Liver (tissue), 9 donors: Measurements from ENCODE around the gene WDR41. TPM values are rescaled to one million over a fixed set of nuclear protein-coding genes. Genes with fewer than 3 reads are reported as not detected.
A peak's percentile ranks its signal among the peaks of the same experiment; 100 is the strongest.
"Not testable (repeated sequence)": the region's sequence is repeated elsewhere in the genome, so short reads cannot be mapped to it uniquely, and the experiment has no call there.

ENCODE experiments used
- DNase-seq: peaks from one replicate; pipeline ENCODE4 v3.0.0-alpha.2; 2017; ENCODE audit warnings: low spot score
- H3K27ac ChIP-seq, 2 donors: one replicate each; pipeline ENCODE4 v1.7.0; 2013; ENCODE audit warnings: inconsistent platforms in 2 of 2, low read length in 2 of 2, control low read depth in 1 of 2, low read depth in 1 of 2, mild to moderate bottlenecking in 1 of 2
- H3K27me3 ChIP-seq, 4 donors: one replicate each; pipeline versions ENCODE4 v1.6.1 to v1.7.0; 2013; ENCODE audit warnings: low read length in 3 of 4, inconsistent platforms in 1 of 4, mild to moderate bottlenecking in 1 of 4, moderate library complexity in 1 of 4; ENCODE audit not compliant: control insufficient read depth in 4 of 4, insufficient read depth in 4 of 4
- H3K36me3 ChIP-seq, 4 donors: one replicate each; pipeline versions ENCODE4 v1.6.1 to v1.7.0; 2013; ENCODE audit warnings: low read length in 3 of 4, mild to moderate bottlenecking in 3 of 4, low read depth in 1 of 4, moderate library complexity in 1 of 4; ENCODE audit not compliant: control insufficient read depth in 4 of 4, insufficient read depth in 3 of 4
- H3K4me1 ChIP-seq, 4 donors: one replicate each; pipeline versions ENCODE4 v1.6.1 to v1.7.0; 2013; ENCODE audit warnings: low read length in 3 of 4, mild to moderate bottlenecking in 3 of 4, moderate library complexity in 1 of 4; ENCODE audit not compliant: control insufficient read depth in 4 of 4, insufficient read depth in 4 of 4
- H3K4me3 ChIP-seq, 3 donors: one replicate each; pipeline versions ENCODE4 v1.6.1 to v1.7.0; 2013; ENCODE audit warnings: low read length in 3 of 3, control low read depth in 1 of 3, low read depth in 1 of 3, mild to moderate bottlenecking in 1 of 3
- H3K9ac ChIP-seq, 2 donors: one replicate each; pipeline ENCODE4 v1.7.0; 2013; ENCODE audit warnings: low read length in 2 of 2, mild to moderate bottlenecking in 2 of 2, moderate library complexity in 2 of 2, control low read depth in 1 of 2, low read depth in 1 of 2
- H3K9me3 ChIP-seq, 4 donors: one replicate each; pipeline versions ENCODE4 v1.6.1 to v1.7.0; 2013; ENCODE audit warnings: low read length in 3 of 4; ENCODE audit not compliant: control insufficient read depth in 4 of 4
- CTCF ChIP-seq: fragments of 150-350 bp; IDR thresholded peaks from 2 replicates; pipeline ENCODE4 v1.5.1; 2017; ENCODE audit warnings: improper control_type of control experiment, low read depth, low read length; ENCODE audit not compliant: missing input control
- FOXA1 ChIP-seq: IDR thresholded peaks from 2 replicates; pipeline ENCODE4 v1.6.1; 2016; ENCODE audit warnings: antibody characterized with exemption
- FOXA2 ChIP-seq: IDR thresholded peaks from 2 replicates; pipeline ENCODE4 v1.6.1; 2016; ENCODE audit warnings: antibody characterized with exemption
- GABPA ChIP-seq, 2 donors: IDR thresholded peaks in 1 of 2; conservative IDR thresholded peaks in 1 of 2; 2 replicates each; pipeline ENCODE4 v1.6.1; 2016; ENCODE audit warnings: antibody characterized with exemption in 2 of 2, mild to moderate bottlenecking in 1 of 2, moderate library complexity in 1 of 2
- JUND ChIP-seq, 2 donors: IDR thresholded peaks; 2 replicates each; pipeline ENCODE4 v1.6.1; 2016; ENCODE audit warnings: antibody characterized with exemption in 2 of 2
- MAX ChIP-seq: IDR thresholded peaks from 2 replicates; pipeline ENCODE4 v1.6.1; 2016; ENCODE audit warnings: antibody characterized with exemption
- RAD21 ChIP-seq, 2 donors: IDR thresholded peaks; 2 replicates each; pipeline ENCODE4 v1.6.1; 2016; ENCODE audit warnings: antibody characterized with exemption in 2 of 2, mild to moderate bottlenecking in 2 of 2
- RXRA ChIP-seq, 2 donors: IDR thresholded peaks; 2 replicates each; pipeline ENCODE4 v1.6.1; 2017 to 2018; ENCODE audit warnings: antibody characterized with exemption in 2 of 2, mild to moderate bottlenecking in 1 of 2
- SP1 ChIP-seq: IDR thresholded peaks from 2 replicates; pipeline ENCODE4 v1.6.1; 2018; ENCODE audit warnings: antibody characterized with exemption, mild to moderate bottlenecking
- TAF1 ChIP-seq: conservative IDR thresholded peaks from 2 replicates; pipeline ENCODE4 v1.6.1; 2016; ENCODE audit warnings: antibody characterized with exemption, mild to moderate bottlenecking
- WGBS: extraction: QIAGEN DNeasy Blood & Tissue Kit; methylation state at CpG from one replicate; pipeline ENCODE4 v1.1.7; 2013; 5-methylcytosine and 5-hydroxymethylcytosine counted together
- polyA plus RNA-seq, 2 donors: library from polyadenylated mRNA; stranded (reverse) in 1 of 2; unstranded in 1 of 2; fragments of 200-250 nt in 1 of 2; fragments of >200 nt in 1 of 2; fragmentation: Nextera tagmentation in 1 of 2; extraction: Ambion mirVana in 1 of 2; gene quantifications; one replicate each; pipeline versions ENCODE4 v1.2.1 to v1.2.3, GENCODE V29; 2013 to 2015
- total RNA-seq, 2 donors: library from RNA; depleted of rRNA; stranded (reverse); fragments of >200 nt; gene quantifications; one replicate each; pipeline ENCODE4 v1.2.3, GENCODE V29; 2014
- TF ChIP-seq, protein P1 (sequence below): IDR thresholded peaks from 2 replicates; pipeline ENCODE4 v1.6.1; 2016; ENCODE audit warnings: antibody characterized with exemption, mild to moderate bottlenecking
- donor health status: healthy.
- donor health status: healthy.
- donor health status: healthy.
- donor health status: healthy.
- donor health status: healthy.

WDR41 gene
- total and polyA plus RNA-seq, 4 donors, result 8.1 to 21.2 (median 14.5) TPM

GRCh38 chr5:77492653-77493000 lies 511 bp upstream of the WDR41 start (continued):
- TF ChIP-seq FOXA2, result no peak
- no peak for TF ChIP-seq RXRA (IDR thresholded peaks at IDR 0.05)
- TF ChIP-seq JUND (IDR thresholded peaks at IDR 0.05), result no peak
- TF ChIP-seq TAF1, result no peak

- 46% methylated on average over 11 of the region's 11 CpGs for WGBS
- H3K4me3 ChIP-seq, result peak overlapping the region in 2 of 3 donors; percentile 64 to 85
- H3K9ac ChIP-seq, result peak overlapping the region in 1 of 2 donors; percentile 75
- H3K27me3 ChIP-seq, DNase-seq, H3K36me3 ChIP-seq, H3K9me3 ChIP-seq: not testable (repeated sequence)
- peaks cover 4 to 17% (median 8%) of the 10 kb centered on the region in 4 donors for H3K4me1 ChIP-seq
- peak overlapping the region in 1 of 2 donors; percentile 98 for H3K27ac ChIP-seq
Measured at GRCh38 chr5:77490741-77491344, 1.3 kb downstream of the WDR41 start.

- Histone ChIP-seq H3K27ac (no peak overlapping the region), H3K4me1 (peaks cover 2 to 14% (median 7%) of the 10 kb centered on the region in 4 donors), H3K9me3 (no peaks in the 10 kb centered on the region), H3K36me3 (peaks cover 0 to 3% (median 0%) of the 10 kb centered on the region in 4 donors), H3K9ac (no peak overlapping the region), H3K4me3 (no peak overlapping the region), H3K27me3 (no peaks in the 10 kb centered on the region)
- WGBS, result 59% methylated on average over 4 of the region's 4 CpGs
- no peak for DNase-seq
- no peak for TF ChIP-seq MAX
- TF ChIP-seq, protein P1, sequence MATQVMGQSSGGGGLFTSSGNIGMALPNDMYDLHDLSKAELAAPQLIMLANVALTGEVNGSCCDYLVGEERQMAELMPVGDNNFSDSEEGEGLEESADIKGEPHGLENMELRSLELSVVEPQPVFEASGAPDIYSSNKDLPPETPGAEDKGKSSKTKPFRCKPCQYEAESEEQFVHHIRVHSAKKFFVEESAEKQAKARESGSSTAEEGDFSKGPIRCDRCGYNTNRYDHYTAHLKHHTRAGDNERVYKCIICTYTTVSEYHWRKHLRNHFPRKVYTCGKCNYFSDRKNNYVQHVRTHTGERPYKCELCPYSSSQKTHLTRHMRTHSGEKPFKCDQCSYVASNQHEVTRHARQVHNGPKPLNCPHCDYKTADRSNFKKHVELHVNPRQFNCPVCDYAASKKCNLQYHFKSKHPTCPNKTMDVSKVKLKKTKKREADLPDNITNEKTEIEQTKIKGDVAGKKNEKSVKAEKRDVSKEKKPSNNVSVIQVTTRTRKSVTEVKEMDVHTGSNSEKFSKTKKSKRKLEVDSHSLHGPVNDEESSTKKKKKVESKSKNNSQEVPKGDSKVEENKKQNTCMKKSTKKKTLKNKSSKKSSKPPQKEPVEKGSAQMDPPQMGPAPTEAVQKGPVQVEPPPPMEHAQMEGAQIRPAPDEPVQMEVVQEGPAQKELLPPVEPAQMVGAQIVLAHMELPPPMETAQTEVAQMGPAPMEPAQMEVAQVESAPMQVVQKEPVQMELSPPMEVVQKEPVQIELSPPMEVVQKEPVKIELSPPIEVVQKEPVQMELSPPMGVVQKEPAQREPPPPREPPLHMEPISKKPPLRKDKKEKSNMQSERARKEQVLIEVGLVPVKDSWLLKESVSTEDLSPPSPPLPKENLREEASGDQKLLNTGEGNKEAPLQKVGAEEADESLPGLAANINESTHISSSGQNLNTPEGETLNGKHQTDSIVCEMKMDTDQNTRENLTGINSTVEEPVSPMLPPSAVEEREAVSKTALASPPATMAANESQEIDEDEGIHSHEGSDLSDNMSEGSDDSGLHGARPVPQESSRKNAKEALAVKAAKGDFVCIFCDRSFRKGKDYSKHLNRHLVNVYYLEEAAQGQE, result no peak
- TF ChIP-seq RXRA (IDR thresholded peaks at IDR 0.05), result peak in 1 of 2 donors; percentile 14
Measured at GRCh38 chr5:77486344-77486962, 5.7 kb downstream of the WDR41 start.

- Histone ChIP-seq H3K4me1 (peaks cover 2 to 8% (median 7%) of the 10 kb centered on the region in 4 donors), H3K27me3 (no peaks in the 10 kb centered on the region), H3K9me3 (no peaks in the 10 kb centered on the region), H3K4me3 (no peak overlapping the region), H3K27ac (no peak overlapping the region), H3K9ac (no peak overlapping the region), H3K36me3 (peaks cover 0 to 3% (median 0%) of the 10 kb centered on the region in 4 donors)
- TF ChIP-seq GABPA (IDR thresholded peaks at IDR 0.05 in 1 of 2, conservative IDR thresholded peaks at IDR 0.05 in 1 of 2) (no peak), JUND (IDR thresholded peaks at IDR 0.05) (no peak), MAX (no peak), CTCF (no peak), RAD21 (IDR thresholded peaks at IDR 0.05) (no peak), SP1 (no peak), FOXA1 (no peak)
- DNase-seq, result no peak
- 93% methylated on average over 2 of the region's 2 CpGs for WGBS
Measured at GRCh38 chr5:77483682-77484081, 8.4 kb downstream of the WDR41 start.

- H3K4me3 ChIP-seq, H3K9me3 ChIP-seq, DNase-seq, H3K27me3 ChIP-seq, H3K27ac ChIP-seq, H3K9ac ChIP-seq, H3K36me3 ChIP-seq, H3K4me1 ChIP-seq: not testable (repeated sequence)
- 96% methylated on average over 11 of the region's 11 CpGs for WGBS
Measured at GRCh38 chr5:77475041-77475440, 17.1 kb downstream of the WDR41 start.
